H1 (cell line): ENCODE results near the gene CH25H. TPM values are rescaled to one million over a fixed set of nuclear protein-coding genes. Genes with fewer than 3 reads are reported as not detected.

Experiments
- CTCF ChIA-PET: fragments of 300-600 bp; sonication (Branson Sonifier 250); formaldehyde crosslinking; loops from one replicate; lab custom pipeline; 2021; ENCODE audit not compliant: partially characterized antibody; lab: Charles Lee
- POLR2A ChIA-PET: fragments of 300-600 bp; sonication (Branson Sonifier 250); formaldehyde crosslinking; loops from one replicate; lab custom pipeline; 2021; ENCODE audit warnings: inconsistent platforms; ENCODE audit not compliant: partially characterized antibody; lab: Charles Lee
- DNase-seq, 2 experiments: peaks; one replicate each; pipeline versions ENCODE4 v3.0.0 to v3.0.0-alpha.2; 2010 to 2022; ENCODE audit warnings: low spot score in 2 of 2, low read depth in 1 of 2, mixed read lengths in 1 of 2
- FAIRE-seq: peaks from 2 replicates; lab custom pipeline; 2011; peaks lifted over from hg19 to GRCh38; lab: Jason Lieb, UNC
- H2AFZ ChIP-seq: 2 replicates; pipeline ENCODE4 v1.8.1; 2012; ENCODE audit warnings: low read length, inconsistent platforms
- H2AK5ac ChIP-seq: 2 replicates; pipeline ENCODE4 v1.6.1; 2013; ENCODE audit warnings: low read depth, low read length
- H2BK120ac ChIP-seq: replicated peaks from 2 replicates; pipeline ENCODE3; 2013; ENCODE audit warnings: low read depth, low read length, inconsistent platforms
- H2BK12ac ChIP-seq: 2 replicates; pipeline ENCODE4 v1.6.1; 2013; ENCODE audit warnings: low read depth, low read length
- H2BK15ac ChIP-seq: 2 replicates; pipeline ENCODE4 v1.6.1; 2013; ENCODE audit warnings: low read length
- H2BK20ac ChIP-seq: 2 replicates; pipeline ENCODE4 v1.6.1; 2013; ENCODE audit warnings: low read length
- H2BK5ac ChIP-seq: 2 replicates; pipeline ENCODE4 v1.6.1; 2013; ENCODE audit warnings: low read depth, low read length
- H3K14ac ChIP-seq: 2 replicates; pipeline ENCODE4 v1.6.1; 2013; ENCODE audit warnings: inconsistent platforms; ENCODE audit not compliant: insufficient read length
- H3K18ac ChIP-seq: 2 replicates; pipeline ENCODE4 v1.6.1; 2013; ENCODE audit warnings: low read length; ENCODE audit errors: extremely low read depth
- H3K23ac ChIP-seq: 2 replicates; pipeline ENCODE4 v1.6.1; 2013; ENCODE audit warnings: inconsistent platforms; ENCODE audit not compliant: insufficient read length
- H3K23me2 ChIP-seq: 2 replicates; pipeline ENCODE4 v1.6.1; 2013; ENCODE audit warnings: low read depth, low read length
- H3K27ac ChIP-seq: 2 replicates; pipeline ENCODE4 v1.6.1; 2011; ENCODE audit warnings: low read depth, low read length, inconsistent platforms
- H3K27me3 ChIP-seq, 4 experiments: replicated peaks in 1 of 4; 1 replicate in 1 of 4; 2 replicates in 3 of 4; pipeline versions ENCODE4 v1.6.1 to v1.8.1; 2011 to 2013; ENCODE audit warnings: low read length in 3 of 4, mild to moderate bottlenecking in 3 of 4, inconsistent platforms in 2 of 4, mixed read lengths in 2 of 4, moderate library complexity in 1 of 4; ENCODE audit not compliant: control insufficient read depth in 3 of 4, insufficient read depth in 3 of 4; ENCODE audit errors: extremely low read depth in 1 of 4
- H3K36me3 ChIP-seq, 4 experiments: 2 replicates each; pipeline versions ENCODE4 v1.6.1 to v1.8.1; 2011 to 2013; ENCODE audit warnings: mild to moderate bottlenecking in 4 of 4, low read length in 3 of 4, moderate library complexity in 2 of 4, control low read depth in 1 of 4, inconsistent platforms in 1 of 4; ENCODE audit not compliant: insufficient read depth in 4 of 4, control insufficient read depth in 2 of 4
- H3K4ac ChIP-seq: replicated peaks from 2 replicates; pipeline ENCODE3; 2013; ENCODE audit warnings: low read length, low read depth, mixed read lengths, inconsistent platforms; ENCODE audit not compliant: insufficient read length
- H3K4me1 ChIP-seq, 4 experiments: replicated peaks in 1 of 4; 1 replicate in 1 of 4; 2 replicates in 3 of 4; pipeline versions ENCODE4 v1.6.1 to v1.8.1; 2011 to 2013; ENCODE audit warnings: low read length in 3 of 4, inconsistent platforms in 2 of 4, mixed read lengths in 1 of 4; ENCODE audit not compliant: insufficient read depth in 4 of 4, control insufficient read depth in 3 of 4
- H3K4me2 ChIP-seq, 2 experiments: 2 replicates each; pipeline versions ENCODE4 v1.6.1 to v1.8.1; 2011 to 2013; ENCODE audit warnings: low read depth in 2 of 2, low read length in 2 of 2, control low read depth in 1 of 2, inconsistent platforms in 1 of 2, mild to moderate bottlenecking in 1 of 2; ENCODE audit not compliant: insufficient read depth in 1 of 2
- H3K4me3 ChIP-seq, 4 experiments: fragments of 200-600, 300-600 bp in 1 of 4; sonication (generic), shearing (Covaris generic), sonication (Bioruptor Twin) in 1 of 4; 2 replicates each; pipeline versions ENCODE4 v1.5.1 to v1.8.1; 2011 to 2016; ENCODE audit warnings: low read length in 4 of 4, low read depth in 3 of 4, control low read depth in 2 of 4, inconsistent platforms in 2 of 4, mild to moderate bottlenecking in 2 of 4, mixed read lengths in 1 of 4, moderate library complexity in 1 of 4; ENCODE audit not compliant: insufficient read depth in 2 of 4; ENCODE audit errors: extremely low read depth in 1 of 4
- H3K56ac ChIP-seq: replicated peaks from 2 replicates; pipeline ENCODE3; 2013; ENCODE audit warnings: low read depth, mild to moderate bottlenecking, mixed read lengths, low read length, inconsistent platforms; ENCODE audit not compliant: insufficient read length
- H3K79me1 ChIP-seq: 2 replicates; pipeline ENCODE4 v1.6.1; 2013; ENCODE audit warnings: low read depth, low read length, control low read depth
- H3K79me2 ChIP-seq, 2 experiments: 2 replicates each; pipeline versions ENCODE4 v1.6.1 to v1.8.1; 2012 to 2013; ENCODE audit warnings: low read length in 2 of 2, mild to moderate bottlenecking in 2 of 2, inconsistent platforms in 1 of 2; ENCODE audit not compliant: insufficient read depth in 2 of 2, control insufficient read depth in 1 of 2
- H3K9ac ChIP-seq, 4 experiments: replicated peaks in 1 of 4; 1 replicate in 1 of 4; 2 replicates in 3 of 4; pipeline versions ENCODE4 v1.6.1 to v1.8.1; 2011 to 2013; ENCODE audit warnings: low read depth in 3 of 4, low read length in 3 of 4, control low read depth in 2 of 4, mild to moderate bottlenecking in 2 of 4, moderate library complexity in 2 of 4, inconsistent platforms in 1 of 4; ENCODE audit errors: extremely low read depth in 1 of 4
- H3K9me3 ChIP-seq, 2 experiments: 2 replicates each; pipeline versions ENCODE4 v1.6.1 to v1.8.1; 2012 to 2013; ENCODE audit warnings: mild to moderate bottlenecking in 2 of 2, moderate library complexity in 2 of 2, control low read depth in 1 of 2, inconsistent platforms in 1 of 2, low read depth in 1 of 2, low read length in 1 of 2, mixed read lengths in 1 of 2; ENCODE audit not compliant: insufficient read depth in 2 of 2
- H4K20me1 ChIP-seq, 2 experiments: replicated peaks in 1 of 2; 2 replicates each; pipeline versions ENCODE3 to v1.8.1; 2011 to 2013; ENCODE audit warnings: inconsistent platforms in 2 of 2, low read length in 2 of 2, mild to moderate bottlenecking in 1 of 2; ENCODE audit not compliant: insufficient read depth in 2 of 2, control insufficient read depth in 1 of 2
- H4K5ac ChIP-seq: 2 replicates; pipeline ENCODE4 v1.6.1; 2013; ENCODE audit warnings: low read length, low read depth, mixed read lengths, inconsistent platforms; ENCODE audit not compliant: insufficient read length
- H4K8ac ChIP-seq: 2 replicates; pipeline ENCODE4 v1.8.0; 2013; ENCODE audit warnings: mild to moderate bottlenecking, moderate library complexity, low read length, inconsistent platforms; ENCODE audit not compliant: insufficient read depth; ENCODE audit errors: extremely low read depth
- H4K91ac ChIP-seq: replicated peaks from 2 replicates; pipeline ENCODE3; 2013; ENCODE audit warnings: low read length, mixed read lengths, inconsistent platforms; ENCODE audit not compliant: insufficient read length
- ASH2L ChIP-seq: fragments of 200-600, 300-600 bp; sonication (generic); IDR thresholded peaks from one replicate; pipeline ENCODE4 v1.7.1; 2017; ENCODE audit warnings: low read length
- BACH1 ChIP-seq: IDR thresholded peaks from 2 replicates; pipeline ENCODE4 v1.6.1; 2012; ENCODE audit warnings: low read length, improper control_type of control experiment
- CBX5 ChIP-seq: fragments of 300-800, 300-1000 bp; sonication (generic); IDR thresholded peaks from 2 replicates; pipeline ENCODE4 v1.7.1; 2016; ENCODE audit warnings: antibody characterized with exemption, low read length, low read depth
- CTBP2 ChIP-seq: IDR thresholded peaks from 2 replicates; pipeline ENCODE4 v1.7.0; 2011; ENCODE audit warnings: borderline replicate concordance, mild to moderate bottlenecking, moderate library complexity, mixed read lengths, low read length; ENCODE audit not compliant: insufficient read depth, insufficient read length
- POLR2A ChIP-seq, 2 experiments: IDR thresholded peaks; 1 replicate in 1 of 2; 2 replicates in 1 of 2; pipeline ENCODE4 v1.6.1; 2011; ENCODE audit warnings: low read depth in 2 of 2, low read length in 2 of 2, mild to moderate bottlenecking in 2 of 2; ENCODE audit errors: control extremely low read depth in 1 of 2
- RAD21 ChIP-seq, 2 experiments: IDR thresholded peaks in 1 of 2; conservative IDR thresholded peaks in 1 of 2; 2 replicates each; pipeline ENCODE4 v1.6.1; 2011; ENCODE audit warnings: low read depth in 2 of 2, low read length in 2 of 2, improper control_type of control experiment in 1 of 2, inconsistent platforms in 1 of 2, mild to moderate bottlenecking in 1 of 2, moderate library complexity in 1 of 2
- SP4 ChIP-seq: IDR thresholded peaks from 2 replicates; pipeline ENCODE4 v1.6.1; 2012; ENCODE audit warnings: low read length, inconsistent platforms
- WGBS, 2 experiments: shearing (Covaris generic) in 1 of 2; methylation state at CpG; one replicate each; pipeline versions ENCODE4 v1.1.6 to v1.1.7; 2013 to 2015; ENCODE audit warnings: low lambda C conversion rate in 2 of 2, mixed read lengths in 2 of 2, inconsistent platforms in 1 of 2, low coverage in 1 of 2, missing lambda C conversion rate in 1 of 2; ENCODE audit not compliant: insufficient replicate concordance in 2 of 2, insufficient coverage in 1 of 2, insufficient read length in 1 of 2; ENCODE audit errors: extremely low coverage in 1 of 2, missing lambda C conversion rate in 1 of 2; 5-methylcytosine and 5-hydroxymethylcytosine counted together
- polyA plus RNA-seq, 7 experiments: library from polyadenylated mRNA; depleted of rRNA in 3 of 7; stranded (reverse) in 5 of 7; unstranded in 2 of 7; fragments of >200 nt in 5 of 7; fragments of 200-250 nt in 2 of 7; gene quantifications; 1 replicate in 5 of 7; 2 replicates in 1 of 7; 4 replicates in 1 of 7; pipeline versions ENCODE4 v1.2.1 to v1.2.3, GENCODE V29; 2011 to 2013; ENCODE audit warnings: missing spikeins in 2 of 7, mixed read lengths in 2 of 7
- total RNA-seq: library from RNA; stranded (reverse); fragmentation: NEBNext Ultra II Directional; extraction: Animal tissue kit (Norgen Biotek cat#: 25700); gene quantifications from 2 replicates; pipeline ENCODE4 v1.2.1, GENCODE V29; 2021

Gene CH25H
- total and polyA plus RNA-seq, 2 of the 8 experiments (the other 6 are each of a cell fraction or from before 2014, with no cell fraction given): 0.56 to 1.3 TPM

- FAIRE-seq: no peak
Measured at GRCh38 chr10:89214566-89215165, 7.5 kb upstream of the CH25H start.

More at GRCh38 chr10:89214566-89215165, 7.5 kb upstream of the CH25H start:
- Histone ChIP-seq H4K8ac (no peak overlapping the region), H2AK5ac (no peak overlapping the region), H3K56ac (no peak overlapping the region), H2BK20ac (no peak overlapping the region), H4K20me1 (no peaks in the 10 kb centered on the region), H3K79me1 (no peaks in the 10 kb centered on the region), H4K91ac (no peak overlapping the region), H3K4me3 (no peak overlapping the region), H3K4ac (no peak overlapping the region), H3K36me3 (no peaks in the 10 kb centered on the region), H3K4me2 (no peak overlapping the region), H2AFZ (no peak overlapping the region), H3K23ac (no peak overlapping the region), H4K5ac (no peak overlapping the region), H3K9ac (no peak overlapping the region), H2BK15ac (no peak overlapping the region), H3K14ac (no peak overlapping the region), H3K9me3 (no peaks in the 10 kb centered on the region), H3K27ac (no peak overlapping the region), H2BK120ac (no peak overlapping the region), H3K27me3 (peaks cover 0 to 4% (median under 1%) of the 10 kb centered on the region in 4 experiments; a peak in 3 of 7 replicates)
- 92% methylated on average over 8 of the region's 8 CpGs; no CpG with 5 or more reads in 1 of the 2 experiments for WGBS, 2 experiments
- ChIA-PET POLR2A (no interaction called here), CTCF (interaction anchor here (0.7 to 4.2 kb wide), 47 partner anchors 10 to 386 kb away, joined by 3 to 100 read pairs (median 4); partner anchors contain the start of genes FAS, IFIT1 and LIPA)
- no peak for TF ChIP-seq BACH1
- no peak for TF ChIP-seq CBX5
- no peak for TF ChIP-seq POLR2A (IDR thresholded peaks at IDR 0.05; ENCODE audit: control extremely low read depth in 1 of 2, low read depth in 2 of 2, low read length in 2 of 2)
- no peak for TF ChIP-seq SP4
- no peak for TF ChIP-seq CTBP2
- TF ChIP-seq ASH2L: no peak
- no peak for TF ChIP-seq RAD21 (IDR thresholded peaks at IDR 0.05 in 1 of 2, conservative IDR thresholded peaks at IDR 0.05 in 1 of 2; ENCODE audit: low read depth in 2 of 2, low read length in 2 of 2)
- TF ChIP-seq, all 59 proteins: peak for 0
- Histone ChIP-seq H3K4me1 (peaks cover 0 to 2% (median 0%) of the 10 kb centered on the region in 4 experiments; a peak in 2 of 7 replicates), H2BK5ac (no peak overlapping the region), H3K23me2 (no peaks in the 10 kb centered on the region), H3K79me2 (no peaks in the 10 kb centered on the region), H3K18ac (no peak overlapping the region), H2BK12ac (no peak overlapping the region)
- DNase-seq: no peak
